Measurements from ENCODE around the gene MYADM.

The MYADM gene

DNA sequence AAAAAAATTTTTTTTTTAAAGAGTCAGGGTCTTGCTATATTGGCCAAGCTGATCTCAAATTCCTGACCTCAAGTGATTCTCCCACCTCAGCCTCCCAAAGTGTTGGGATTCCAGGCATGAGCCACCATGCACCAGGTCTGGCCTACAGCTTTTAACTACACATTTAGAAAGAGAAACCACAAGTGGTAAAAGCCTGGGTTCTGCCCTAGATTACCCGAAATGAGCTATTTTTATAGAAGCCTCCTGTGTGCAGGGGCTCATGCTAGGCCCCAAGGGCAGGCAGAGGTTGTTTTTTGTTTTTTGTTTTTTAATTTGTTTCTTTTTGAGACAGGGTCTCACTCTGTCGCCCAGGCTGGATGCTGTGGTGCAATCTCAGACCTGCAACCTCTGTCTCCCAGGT lies 14.0 kb upstream of the MYADM start (continued):
- TF ChIP-seq ZNF169 (tag by site-specific recombination; IDR thresholded peaks at IDR 0.05) (no peak), ZNF561 (tag by site-specific recombination; IDR thresholded peaks at IDR 0.05; ENCODE audit: borderline replicate concordance) (no peak), ZNF629 (tag by site-specific recombination; IDR thresholded peaks at IDR 0.05) (no peak), ZNF121 (tag by site-specific recombination; IDR thresholded peaks at IDR 0.05) (no peak), ZNF292 (tag by site-specific recombination; IDR thresholded peaks at IDR 0.05; ENCODE audit: borderline replicate concordance, low read depth) (no peak)

DNA sequence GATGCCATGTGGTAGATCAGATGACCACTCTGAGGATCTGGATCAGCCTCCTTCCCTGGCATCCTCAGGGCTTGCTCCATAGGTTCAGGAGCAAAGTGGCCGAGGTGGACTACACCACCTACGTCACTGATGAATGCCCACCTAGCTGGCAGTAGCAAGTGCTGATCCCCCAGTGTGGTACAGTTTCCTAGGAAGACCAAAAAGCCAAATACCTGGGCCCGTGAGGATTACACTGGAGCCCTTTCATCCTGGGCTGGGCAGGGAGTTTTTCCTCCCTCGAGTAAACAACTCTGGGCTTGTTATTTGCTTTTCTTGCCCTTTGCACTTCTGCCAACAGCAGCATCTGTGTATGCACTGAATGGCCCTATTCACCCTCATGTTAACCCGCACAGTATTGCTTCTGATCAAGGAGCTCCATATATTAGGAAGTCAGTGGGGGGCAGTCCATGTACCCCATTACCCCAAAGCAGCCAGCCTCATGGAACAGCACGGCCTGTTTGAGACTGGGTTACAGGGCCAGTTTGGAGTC lies 3.3 kb upstream of the MYADM start:
- no peaks in the 10 kb centered on the region for H3K36me3 ChIP-seq (ENCODE audit: control insufficient read depth in 2 of 2, insufficient read depth in 1 of 2, low read length in 2 of 2)
- TF ChIP-seq ZNF211 (tag by site-specific recombination; IDR thresholded peaks at IDR 0.05; ENCODE audit: low read depth) (no peak), ZNF555 (tag by site-specific recombination; conservative IDR thresholded peaks at IDR 0.05) (no peak)
- TF ChIP-seq, protein P1, sequence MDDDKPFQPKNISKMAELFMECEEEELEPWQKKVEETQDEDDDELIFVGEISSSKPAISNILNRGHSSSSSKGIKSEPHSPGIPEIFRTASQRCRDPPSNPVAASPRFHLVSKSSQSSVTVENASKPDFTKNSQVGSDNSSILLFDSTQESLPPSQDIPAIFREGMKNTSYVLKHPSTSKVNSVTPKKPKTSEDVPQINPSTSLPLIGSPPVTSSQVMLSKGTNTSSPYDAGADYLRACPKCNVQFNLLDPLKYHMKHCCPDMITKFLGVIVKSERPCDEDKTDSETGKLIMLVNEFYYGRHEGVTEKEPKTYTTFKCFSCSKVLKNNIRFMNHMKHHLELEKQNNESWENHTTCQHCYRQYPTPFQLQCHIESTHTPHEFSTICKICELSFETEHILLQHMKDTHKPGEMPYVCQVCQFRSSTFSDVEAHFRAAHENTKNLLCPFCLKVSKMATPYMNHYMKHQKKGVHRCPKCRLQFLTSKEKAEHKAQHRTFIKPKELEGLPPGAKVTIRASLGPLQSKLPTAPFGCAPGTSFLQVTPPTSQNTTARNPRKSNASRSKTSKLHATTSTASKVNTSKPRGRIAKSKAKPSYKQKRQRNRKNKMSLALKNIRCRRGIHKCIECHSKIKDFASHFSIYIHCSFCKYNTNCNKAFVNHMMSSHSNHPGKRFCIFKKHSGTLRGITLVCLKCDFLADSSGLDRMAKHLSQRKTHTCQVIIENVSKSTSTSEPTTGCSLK (tag by site-specific recombination; IDR thresholded peaks at IDR 0.05): no peak
- ChIA-PET CTCF (no interaction called here), POLR2A (no interaction called here)
- H3K4me3 ChIP-seq (ENCODE audit: low read depth, low read length): no peak overlapping the region
- H3K27ac ChIP-seq (ENCODE audit: extremely low read depth, low read depth, low read length): no peak overlapping the region
- H3K4me1 ChIP-seq (ENCODE audit: control insufficient read depth, insufficient read depth, low read length): peaks cover 15% of the 10 kb centered on the region
- H3K9me3 ChIP-seq (ENCODE audit: control insufficient read depth, insufficient read depth, low read depth, low read length): no peaks in the 10 kb centered on the region

DNA sequence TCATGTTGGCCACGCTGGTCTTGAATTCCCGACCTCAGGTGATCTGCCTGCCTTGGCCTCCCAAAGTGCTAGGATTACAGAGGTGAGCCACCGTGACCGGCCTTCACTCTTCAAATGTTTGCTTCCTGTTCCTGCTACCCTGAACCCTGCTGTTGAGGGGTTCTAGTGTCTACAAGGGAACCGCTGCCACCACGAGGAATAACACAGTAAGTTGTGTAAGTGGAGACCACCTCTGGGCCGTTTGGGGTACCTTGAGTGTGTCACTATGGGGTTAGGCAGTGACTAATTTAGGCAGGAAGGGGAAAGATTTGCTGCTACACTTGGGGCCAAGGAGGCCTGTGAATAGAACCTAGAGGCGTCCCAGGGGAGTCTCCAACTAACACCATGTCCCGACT lies 2.2 kb upstream of the MYADM start:
- H3K4me1 ChIP-seq (ENCODE audit: control insufficient read depth, insufficient read depth, low read length): peaks cover 15% of the 10 kb centered on the region
- ChIA-PET POLR2A (interaction anchor here (1.1 to 1.4 kb wide), 4 partner anchors 10 to 345 kb away, joined by 3 to 6 read pairs (median 4); no protein-coding TSS in a partner anchor), CTCF (interaction anchor here (1.0 to 1.3 kb wide), 2 partner anchors 11 to 158 kb away, joined by 3 to 4 read pairs; no protein-coding TSS in a partner anchor)
- H3K9me3 ChIP-seq (ENCODE audit: control insufficient read depth, insufficient read depth, low read depth, low read length): no peaks in the 10 kb centered on the region
- H3K4me3 ChIP-seq (ENCODE audit: low read depth, low read length): no peak overlapping the region
- no peaks in the 10 kb centered on the region for H3K36me3 ChIP-seq (ENCODE audit: control insufficient read depth in 2 of 2, insufficient read depth in 1 of 2, low read length in 2 of 2)
- H3K27ac ChIP-seq (ENCODE audit: extremely low read depth, low read depth, low read length): no peak overlapping the region
- no peak for TF ChIP-seq ZNF292 (tag by site-specific recombination; IDR thresholded peaks at IDR 0.05; ENCODE audit: borderline replicate concordance, low read depth)
- TF ChIP-seq, protein P2, sequence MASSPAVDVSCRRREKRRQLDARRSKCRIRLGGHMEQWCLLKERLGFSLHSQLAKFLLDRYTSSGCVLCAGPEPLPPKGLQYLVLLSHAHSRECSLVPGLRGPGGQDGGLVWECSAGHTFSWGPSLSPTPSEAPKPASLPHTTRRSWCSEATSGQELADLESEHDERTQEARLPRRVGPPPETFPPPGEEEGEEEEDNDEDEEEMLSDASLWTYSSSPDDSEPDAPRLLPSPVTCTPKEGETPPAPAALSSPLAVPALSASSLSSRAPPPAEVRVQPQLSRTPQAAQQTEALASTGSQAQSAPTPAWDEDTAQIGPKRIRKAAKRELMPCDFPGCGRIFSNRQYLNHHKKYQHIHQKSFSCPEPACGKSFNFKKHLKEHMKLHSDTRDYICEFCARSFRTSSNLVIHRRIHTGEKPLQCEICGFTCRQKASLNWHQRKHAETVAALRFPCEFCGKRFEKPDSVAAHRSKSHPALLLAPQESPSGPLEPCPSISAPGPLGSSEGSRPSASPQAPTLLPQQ (tag by site-specific recombination; IDR thresholded peaks at IDR 0.05): no peak
- TF ChIP-seq, protein P3, sequence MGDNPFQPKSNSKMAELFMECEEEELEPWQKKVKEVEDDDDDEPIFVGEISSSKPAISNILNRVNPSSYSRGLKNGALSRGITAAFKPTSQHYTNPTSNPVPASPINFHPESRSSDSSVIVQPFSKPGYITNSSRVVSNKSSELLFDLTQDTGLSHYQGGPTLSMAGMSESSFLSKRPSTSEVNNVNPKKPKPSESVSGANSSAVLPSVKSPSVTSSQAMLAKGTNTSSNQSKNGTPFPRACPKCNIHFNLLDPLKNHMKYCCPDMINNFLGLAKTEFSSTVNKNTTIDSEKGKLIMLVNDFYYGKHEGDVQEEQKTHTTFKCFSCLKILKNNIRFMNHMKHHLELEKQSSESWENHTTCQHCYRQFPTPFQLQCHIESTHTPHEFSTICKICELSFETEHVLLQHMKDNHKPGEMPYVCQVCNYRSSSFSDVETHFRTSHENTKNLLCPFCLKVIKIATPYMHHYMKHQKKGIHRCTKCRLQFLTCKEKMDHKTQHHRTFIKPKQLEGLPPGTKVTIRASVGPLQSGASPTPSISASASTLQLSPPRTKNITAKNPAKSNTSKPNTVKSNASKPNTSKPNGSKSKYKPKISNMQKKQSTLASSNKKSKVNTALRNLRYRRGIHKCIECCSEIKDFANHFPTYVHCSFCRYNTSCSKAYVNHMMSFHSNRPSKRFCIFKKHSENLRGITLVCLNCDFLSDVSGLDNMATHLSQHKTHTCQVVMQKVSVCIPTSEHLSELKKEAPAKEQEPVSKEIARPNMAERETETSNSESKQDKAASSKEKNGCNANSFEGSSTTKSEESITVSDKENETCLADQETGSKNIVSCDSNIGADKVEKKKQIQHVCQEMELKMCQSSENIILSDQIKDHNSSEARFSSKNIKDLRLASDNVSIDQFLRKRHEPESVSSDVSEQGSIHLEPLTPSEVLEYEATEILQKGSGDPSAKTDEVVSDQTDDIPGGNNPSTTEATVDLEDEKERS (tag by site-specific recombination; IDR thresholded peaks at IDR 0.05): no peak
- TF ChIP-seq SALL2 (tag by site-specific recombination; IDR thresholded peaks at IDR 0.05; ENCODE audit: borderline replicate concordance): no peak
- TF ChIP-seq BCL11B (tag by site-specific recombination; IDR thresholded peaks at IDR 0.05; ENCODE audit: low read depth): no peak
- TF ChIP-seq, protein P4, sequence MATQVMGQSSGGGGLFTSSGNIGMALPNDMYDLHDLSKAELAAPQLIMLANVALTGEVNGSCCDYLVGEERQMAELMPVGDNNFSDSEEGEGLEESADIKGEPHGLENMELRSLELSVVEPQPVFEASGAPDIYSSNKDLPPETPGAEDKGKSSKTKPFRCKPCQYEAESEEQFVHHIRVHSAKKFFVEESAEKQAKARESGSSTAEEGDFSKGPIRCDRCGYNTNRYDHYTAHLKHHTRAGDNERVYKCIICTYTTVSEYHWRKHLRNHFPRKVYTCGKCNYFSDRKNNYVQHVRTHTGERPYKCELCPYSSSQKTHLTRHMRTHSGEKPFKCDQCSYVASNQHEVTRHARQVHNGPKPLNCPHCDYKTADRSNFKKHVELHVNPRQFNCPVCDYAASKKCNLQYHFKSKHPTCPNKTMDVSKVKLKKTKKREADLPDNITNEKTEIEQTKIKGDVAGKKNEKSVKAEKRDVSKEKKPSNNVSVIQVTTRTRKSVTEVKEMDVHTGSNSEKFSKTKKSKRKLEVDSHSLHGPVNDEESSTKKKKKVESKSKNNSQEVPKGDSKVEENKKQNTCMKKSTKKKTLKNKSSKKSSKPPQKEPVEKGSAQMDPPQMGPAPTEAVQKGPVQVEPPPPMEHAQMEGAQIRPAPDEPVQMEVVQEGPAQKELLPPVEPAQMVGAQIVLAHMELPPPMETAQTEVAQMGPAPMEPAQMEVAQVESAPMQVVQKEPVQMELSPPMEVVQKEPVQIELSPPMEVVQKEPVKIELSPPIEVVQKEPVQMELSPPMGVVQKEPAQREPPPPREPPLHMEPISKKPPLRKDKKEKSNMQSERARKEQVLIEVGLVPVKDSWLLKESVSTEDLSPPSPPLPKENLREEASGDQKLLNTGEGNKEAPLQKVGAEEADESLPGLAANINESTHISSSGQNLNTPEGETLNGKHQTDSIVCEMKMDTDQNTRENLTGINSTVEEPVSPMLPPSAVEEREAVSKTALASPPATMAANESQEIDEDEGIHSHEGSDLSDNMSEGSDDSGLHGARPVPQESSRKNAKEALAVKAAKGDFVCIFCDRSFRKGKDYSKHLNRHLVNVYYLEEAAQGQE (tag by site-specific recombination; IDR thresholded peaks at IDR 0.05): no peak
- TF ChIP-seq ZNF433 (tag by site-specific recombination; IDR thresholded peaks at IDR 0.05; ENCODE audit: low read depth): no peak
- no peak for TF ChIP-seq ZNF341 (tag by site-specific recombination; IDR thresholded peaks at IDR 0.05; ENCODE audit: low read depth)
- no peak for TF ChIP-seq ZNF777 (tag by site-specific recombination; IDR thresholded peaks at IDR 0.05; ENCODE audit: borderline replicate concordance)
- TF ChIP-seq FEZF1 (tag by site-specific recombination; IDR thresholded peaks at IDR 0.05): no peak
- TF ChIP-seq, protein P1 (tag by site-specific recombination; IDR thresholded peaks at IDR 0.05): no peak
